ENCODE data around the gene ERMP1. TPM values are rescaled to one million over a fixed set of nuclear protein-coding genes. Genes with fewer than 3 reads are reported as not detected.
"Not testable (repeated sequence)": the region's sequence is repeated elsewhere in the genome, so short reads cannot be mapped to it uniquely, and the experiment has no call there.

ERMP1 gene
- total RNA-seq, 1 experiment from 2014 or later, result 34.7 TPM

GRCh38 chr9:5800969-5801738 lies 31.8 kb downstream of the ERMP1 start:
- no TSS peak for BruUV-seq (replicated peaks)
- peaks cover 19% of the 10 kb centered on the region for H3K36me3 Mint-ChIP-seq (ENCODE audit: insufficient read depth, unreplicated experiment)
- no peaks in the 10 kb centered on the region for H3K27me3 Mint-ChIP-seq (ENCODE audit: insufficient read depth, unreplicated experiment)
- Histone ChIP-seq H3K9me3 (no peaks in the 10 kb centered on the region), H3K4me1 (peaks cover 22% of the 10 kb centered on the region), H3K4me3 (ENCODE audit: low read depth, low read length) (no peak overlapping the region), H3K27me3 (replicated peaks; ENCODE audit: control insufficient read depth, insufficient read depth, low read length) (no peaks in the 10 kb centered on the region), H3K36me3 (ENCODE audit: control insufficient read depth, insufficient read depth, low read length) (no peaks in the 10 kb centered on the region; the same call in 1 of the 2 replicates)
- ChIA-PET POLR2A (interaction anchor here (0.7 to 0.9 kb wide), 2 partner anchors 32 to 207 kb away, joined by 3 to 6 read pairs; partner anchors contain the start of gene ERMP1), CTCF (interaction anchor here (0.5 to 2.9 kb wide), 5 partner anchors 30 to 192 kb away, joined by 3 to 10 read pairs (median 3); partner anchors contain the start of gene ERMP1)
- no peak overlapping the region for H3K4me3 Mint-ChIP-seq (ENCODE audit: unreplicated experiment)
- intact Hi-C loops (cut with micrococcal nuclease; ENCODE audit: unreplicated experiment), result loop anchor here (1.0 kb wide), 2 partner anchors 32 to 42 kb away; partner anchors contain the start of gene ERMP1
- peak in 1 of 2 experiments; percentile 65 for DNase-seq
- H3K9me3 Mint-ChIP-seq (ENCODE audit: unreplicated experiment), result no peaks in the 10 kb centered on the region
- peaks cover 9% of the 10 kb centered on the region for H3K4me1 Mint-ChIP-seq (ENCODE audit: low read depth, unreplicated experiment)
- H3K27ac Mint-ChIP-seq (ENCODE audit: unreplicated experiment), result peak overlapping the region; percentile 66
- no peak for TF ChIP-seq CTCF (IDR thresholded peaks at IDR 0.05; ENCODE audit: insufficient read depth in 1 of 2, low read depth in 1 of 2, low read length in 1 of 2, severe bottlenecking in 1 of 2, unreplicated experiment in 1 of 2)

GRCh38 chr9:5800378-5800777 lies 32.5 kb downstream of the ERMP1 start:
- POLR2A ChIA-PET, result interaction anchor here (0.9 kb wide), 1 partner anchor 208 kb away, joined by 3 read pairs; a partner anchor contains a TSS
- H3K9me3 ChIP-seq; H3K4me1 Mint-ChIP-seq (ENCODE audit: low read depth, unreplicated experiment); H3K27me3 Mint-ChIP-seq (ENCODE audit: insufficient read depth, unreplicated experiment); BruUV-seq (replicated peaks); DNase-seq; H3K27ac Mint-ChIP-seq (ENCODE audit: unreplicated experiment); H3K4me3 ChIP-seq (ENCODE audit: low read depth, low read length); H3K27me3 ChIP-seq (replicated peaks; ENCODE audit: control insufficient read depth, insufficient read depth, low read length); H3K9me3 Mint-ChIP-seq (ENCODE audit: unreplicated experiment); intact Hi-C loops (cut with micrococcal nuclease; ENCODE audit: unreplicated experiment); H3K4me3 Mint-ChIP-seq (ENCODE audit: unreplicated experiment); H3K36me3 ChIP-seq (ENCODE audit: control insufficient read depth, insufficient read depth, low read length): not testable (repeated sequence)
- peaks cover 23% of the 10 kb centered on the region for H3K36me3 Mint-ChIP-seq (ENCODE audit: insufficient read depth, unreplicated experiment)
- peaks cover 22% of the 10 kb centered on the region for H3K4me1 ChIP-seq
- CTCF ChIA-PET, result interaction anchor here (0.5 to 1.1 kb wide), 3 partner anchors 31 to 98 kb away, joined by 3 to 5 read pairs (median 3); no protein-coding TSS in a partner anchor

- no peaks in the 10 kb centered on the region for H3K27me3 Mint-ChIP-seq (ENCODE audit: insufficient read depth, unreplicated experiment)
- no peak overlapping the region for H3K27ac Mint-ChIP-seq (ENCODE audit: unreplicated experiment)
- peaks cover 9% of the 10 kb centered on the region for H3K4me1 Mint-ChIP-seq (ENCODE audit: low read depth, unreplicated experiment)
- H3K9me3 Mint-ChIP-seq (ENCODE audit: unreplicated experiment), result no peaks in the 10 kb centered on the region
- Histone ChIP-seq H3K4me3 (ENCODE audit: low read depth, low read length) (no peak overlapping the region), H3K9me3 (no peaks in the 10 kb centered on the region), H3K36me3 (ENCODE audit: control insufficient read depth, insufficient read depth, low read length) (no peaks in the 10 kb centered on the region; the same call in 1 of the 2 replicates), H3K27me3 (replicated peaks; ENCODE audit: control insufficient read depth, insufficient read depth, low read length) (no peaks in the 10 kb centered on the region), H3K4me1 (peaks cover 22% of the 10 kb centered on the region)
- DNase-seq, result peak in 1 of 2 experiments; percentile 33
- peaks cover 29% of the 10 kb centered on the region for H3K36me3 Mint-ChIP-seq (ENCODE audit: insufficient read depth, unreplicated experiment)
- peak; percentile 53 to 70 for TF ChIP-seq CTCF (IDR thresholded peaks at IDR 0.05; ENCODE audit: insufficient read depth in 1 of 2, low read depth in 1 of 2, low read length in 1 of 2, severe bottlenecking in 1 of 2, unreplicated experiment in 1 of 2)
- BruUV-seq (replicated peaks), result no TSS peak
- CTCF ChIA-PET, result interaction anchor here (0.6 to 1.5 kb wide), 8 partner anchors 34 to 507 kb away, joined by 3 to 10 read pairs (median 6); partner anchors contain the start of gene ERMP1
- no peak overlapping the region for H3K4me3 Mint-ChIP-seq (ENCODE audit: unreplicated experiment)
- intact Hi-C loops (cut with micrococcal nuclease; ENCODE audit: unreplicated experiment), result loop anchor here (1.0 kb wide), 1 partner anchor 255 kb away; no protein-coding TSS in a partner anchor
- POLR2A ChIA-PET, result no interaction called here
Observed at GRCh38 chr9:5799314-5799713, 33.6 kb downstream of the ERMP1 start.

Measured in Caco-2 (cell line).